WERI-Rb-1 (cell line): ENCODE data around the gene DPF3.

Experiments
- DNase-seq: peaks from one replicate; pipeline ENCODE4 v3.0.0-alpha.2; 2020
- H3K27ac ChIP-seq: fragments of 250-450 bp; sonication (Bioruptor Pico); 2 replicates; pipeline ENCODE4 v1.5.1; 2020; ENCODE audit warnings: mild to moderate bottlenecking, moderate library complexity
- H3K27me3 ChIP-seq: fragments of 250-450 bp; sonication (Bioruptor Pico); 2 replicates; pipeline ENCODE4 v1.5.1; 2021; ENCODE audit warnings: mild to moderate bottlenecking, low read depth, moderate library complexity; ENCODE audit not compliant: insufficient read depth, severe bottlenecking
- H3K36me3 ChIP-seq: fragments of 250-450 bp; sonication (Bioruptor Pico); 2 replicates; pipeline ENCODE4 v1.5.1; 2020; ENCODE audit warnings: mild to moderate bottlenecking, moderate library complexity
- H3K4me3 ChIP-seq: 2 replicates; pipeline ENCODE4 v1.5.1; 2011; ENCODE audit warnings: low read depth, mild to moderate bottlenecking, control low read depth, low read length
- H3K9me3 ChIP-seq: fragments of 250-450 bp; sonication (Bioruptor Pico); 2 replicates; pipeline ENCODE4 v1.5.1; 2021; ENCODE audit warnings: mild to moderate bottlenecking, moderate library complexity; ENCODE audit not compliant: severe bottlenecking
- CTCF ChIP-seq: IDR thresholded peaks from 2 replicates; pipeline ENCODE4 v1.5.1; 2011; ENCODE audit warnings: low read depth, mild to moderate bottlenecking, control low read depth, inconsistent platforms, low read length

Gene DPF3

GRCh38 chr14:72726444-72726843 lies 167.5 kb downstream of the DPF3 start:
- Histone ChIP-seq H3K9me3 (no peaks in the 10 kb centered on the region), H3K36me3 (no peaks in the 10 kb centered on the region), H3K4me3 (no peak overlapping the region), H3K27ac (no peak overlapping the region), H3K27me3 (no peaks in the 10 kb centered on the region)
- DNase-seq, result no peak
- TF ChIP-seq CTCF, result no peak

- H3K4me3 ChIP-seq, result no peak overlapping the region
- DNase-seq, result no peak
- no peaks in the 10 kb centered on the region for H3K36me3 ChIP-seq
- no peak overlapping the region for H3K27ac ChIP-seq
- no peak for TF ChIP-seq CTCF
- no peaks in the 10 kb centered on the region for H3K9me3 ChIP-seq
- no peaks in the 10 kb centered on the region for H3K27me3 ChIP-seq
Measured at GRCh38 chr14:72723858-72724530, 169.9 kb downstream of the DPF3 start.

- Histone ChIP-seq H3K36me3 (no peaks in the 10 kb centered on the region), H3K27me3 (no peaks in the 10 kb centered on the region), H3K27ac (no peak overlapping the region), H3K9me3 (no peaks in the 10 kb centered on the region), H3K4me3 (no peak overlapping the region)
- no peak for TF ChIP-seq CTCF
- no peak for DNase-seq
Measured at GRCh38 chr14:72722201-72722785, 171.6 kb downstream of the DPF3 start.

- Histone ChIP-seq H3K27ac (no peak overlapping the region), H3K4me3 (no peak overlapping the region), H3K36me3 (no peaks in the 10 kb centered on the region), H3K27me3 (no peaks in the 10 kb centered on the region), H3K9me3 (no peaks in the 10 kb centered on the region)
- no peak for TF ChIP-seq CTCF
- DNase-seq, result no peak
Measured at GRCh38 chr14:72721083-72721482, 172.8 kb downstream of the DPF3 start.

- no peak for TF ChIP-seq CTCF
- Histone ChIP-seq H3K9me3 (no peaks in the 10 kb centered on the region), H3K27ac (no peak overlapping the region), H3K36me3 (no peaks in the 10 kb centered on the region), H3K27me3 (no peaks in the 10 kb centered on the region), H3K4me3 (no peak overlapping the region)
- no peak for DNase-seq
Measured at GRCh38 chr14:72717220-72717619, 176.7 kb downstream of the DPF3 start.

- TF ChIP-seq CTCF, result no peak
- H3K9me3 ChIP-seq, result no peaks in the 10 kb centered on the region
- no peak overlapping the region for H3K4me3 ChIP-seq
- H3K27ac ChIP-seq, result no peak overlapping the region
- no peaks in the 10 kb centered on the region for H3K27me3 ChIP-seq
- no peak for DNase-seq
- no peaks in the 10 kb centered on the region for H3K36me3 ChIP-seq
Measured at GRCh38 chr14:72716476-72716875, 177.4 kb downstream of the DPF3 start.
